ENCODE results near the gene GRM4.

Gene GRM4

GRCh38 chr6:34138191-34138590 is 7.7 kb downstream of the GRM4 start:
- Histone ChIP-seq H3K27me3 (ENCODE audit: control insufficient read depth in 1 of 2, insufficient read depth in 2 of 2, low read length in 2 of 2) (peaks cover 45 to 75% of the 10 kb centered on the region in 2 donors), H3K4me1 (ENCODE audit: insufficient read depth, low read length) (no peaks in the 10 kb centered on the region), H3K9ac (ENCODE audit: low read length) (no peak overlapping the region), H3K36me3 (ENCODE audit: insufficient read depth, low read length) (no peaks in the 10 kb centered on the region), H3K27ac (ENCODE audit: low read depth, low read length) (no peak overlapping the region), H3K9me3 (ENCODE audit: low read length) (no peaks in the 10 kb centered on the region), H3K4me3 (ENCODE audit: low read depth in 1 of 2, low read length in 2 of 2) (no peak overlapping the region)

DNA sequence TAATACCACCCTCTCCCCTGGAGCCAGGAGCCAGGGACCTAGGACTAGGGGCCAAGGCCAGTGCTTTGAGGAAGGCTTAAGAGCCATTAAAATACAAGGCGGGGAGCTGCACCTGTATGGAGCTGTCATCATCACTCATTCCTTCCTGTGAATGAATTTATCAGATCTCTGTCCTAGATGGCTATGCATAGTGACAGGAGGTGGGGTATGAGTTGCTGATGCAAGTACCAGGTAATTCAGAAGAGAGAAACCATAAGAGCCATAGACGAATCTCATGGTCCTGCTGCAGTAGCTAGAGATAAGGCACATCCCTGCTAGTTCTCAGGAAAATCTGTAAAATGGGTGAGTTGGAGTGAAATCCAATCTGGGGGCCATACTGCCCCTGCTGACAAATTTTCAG is 10.3 kb downstream of the GRM4 start:
- no peak overlapping the region for H3K4me3 ChIP-seq (ENCODE audit: low read depth in 1 of 2, low read length in 2 of 2)
- H3K4me1 ChIP-seq (ENCODE audit: insufficient read depth, low read length): no peaks in the 10 kb centered on the region
- H3K9ac ChIP-seq (ENCODE audit: low read length): no peak overlapping the region
- H3K27ac ChIP-seq (ENCODE audit: low read depth, low read length): no peak overlapping the region
- H3K9me3 ChIP-seq (ENCODE audit: low read length): no peaks in the 10 kb centered on the region
- no peaks in the 10 kb centered on the region for H3K36me3 ChIP-seq (ENCODE audit: insufficient read depth, low read length)
- peaks cover 19 to 66% of the 10 kb centered on the region in 2 donors for H3K27me3 ChIP-seq (ENCODE audit: control insufficient read depth in 1 of 2, insufficient read depth in 2 of 2, low read length in 2 of 2)

GRCh38 chr6:34132486-34133185 is 13.3 kb downstream of the GRM4 start:
- Histone ChIP-seq H3K4me1 (ENCODE audit: insufficient read depth, low read length) (no peaks in the 10 kb centered on the region), H3K27ac (ENCODE audit: low read depth, low read length) (no peak overlapping the region), H3K27me3 (ENCODE audit: control insufficient read depth in 1 of 2, insufficient read depth in 2 of 2, low read length in 2 of 2) (peaks cover 6 to 42% of the 10 kb centered on the region in 2 donors), H3K36me3 (ENCODE audit: insufficient read depth, low read length) (no peaks in the 10 kb centered on the region), H3K9ac (ENCODE audit: low read length) (no peak overlapping the region), H3K9me3 (ENCODE audit: low read length) (no peaks in the 10 kb centered on the region), H3K4me3 (ENCODE audit: low read depth in 1 of 2, low read length in 2 of 2) (no peak overlapping the region)

DNA sequence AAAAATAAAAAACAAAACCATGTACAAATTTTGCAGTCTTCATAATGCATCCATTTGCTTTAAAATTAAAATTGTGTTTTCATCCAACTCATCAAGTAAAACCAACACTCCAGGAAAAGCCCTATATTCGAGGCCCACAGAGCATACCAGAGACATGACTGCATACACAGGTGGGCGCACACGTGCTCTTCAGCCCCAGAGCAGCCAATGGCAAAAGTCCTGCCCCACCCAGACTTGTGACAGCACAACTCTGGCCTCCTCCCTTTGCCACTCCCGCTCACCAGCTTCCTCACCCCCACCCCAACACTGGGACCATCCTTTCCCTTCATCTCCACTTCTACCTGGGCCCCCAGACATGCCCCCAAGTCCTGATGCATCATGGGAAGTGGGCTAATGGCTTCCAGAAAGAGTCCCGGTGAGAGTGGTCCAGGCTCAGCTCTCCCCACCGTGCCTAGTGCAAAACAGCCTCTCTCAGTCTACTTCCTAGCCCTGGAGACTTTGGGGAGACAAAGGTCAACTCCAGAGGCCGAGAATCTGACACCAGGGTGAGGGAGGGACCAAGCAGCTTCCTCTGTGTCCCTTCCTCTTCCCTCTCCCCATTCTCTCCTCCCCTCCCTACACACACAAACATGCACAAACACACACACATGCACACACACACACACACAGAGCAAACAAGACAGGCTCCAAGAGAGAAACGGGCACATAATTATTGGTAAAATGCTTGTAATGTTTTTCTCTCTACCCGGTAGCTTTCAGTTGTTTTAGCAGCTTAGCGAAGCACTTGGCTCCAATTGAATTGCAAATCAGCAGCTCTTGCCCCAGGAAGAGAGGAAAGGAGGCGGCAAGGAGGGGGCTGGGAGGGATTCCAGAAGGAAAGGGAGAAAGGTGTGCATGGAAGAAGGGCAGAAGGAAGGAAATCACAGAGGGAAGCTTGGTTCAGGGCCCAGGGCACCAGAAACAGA is 14.3 kb downstream of the GRM4 start:
- H3K27me3 ChIP-seq (ENCODE audit: control insufficient read depth in 1 of 2, insufficient read depth in 2 of 2, low read length in 2 of 2): peaks cover 6 to 34% of the 10 kb centered on the region in 2 donors
- H3K27ac ChIP-seq (ENCODE audit: low read depth, low read length): no peak overlapping the region
- no peaks in the 10 kb centered on the region for H3K36me3 ChIP-seq (ENCODE audit: insufficient read depth, low read length)
- H3K9me3 ChIP-seq (ENCODE audit: low read length): no peaks in the 10 kb centered on the region
- H3K4me3 ChIP-seq (ENCODE audit: low read depth in 1 of 2, low read length in 2 of 2): no peak overlapping the region
- H3K4me1 ChIP-seq (ENCODE audit: insufficient read depth, low read length): no peaks in the 10 kb centered on the region
- no peak overlapping the region for H3K9ac ChIP-seq (ENCODE audit: low read length)

GRCh38 chr6:34130862-34131261 is 15.0 kb downstream of the GRM4 start:
- Histone ChIP-seq H3K9ac (ENCODE audit: low read length) (no peak overlapping the region), H3K4me1 (ENCODE audit: insufficient read depth, low read length) (no peaks in the 10 kb centered on the region), H3K9me3 (ENCODE audit: low read length) (no peaks in the 10 kb centered on the region), H3K4me3 (ENCODE audit: low read depth in 1 of 2, low read length in 2 of 2) (no peak overlapping the region), H3K36me3 (ENCODE audit: insufficient read depth, low read length) (no peaks in the 10 kb centered on the region), H3K27ac (ENCODE audit: low read depth, low read length) (no peak overlapping the region), H3K27me3 (ENCODE audit: control insufficient read depth in 1 of 2, insufficient read depth in 2 of 2, low read length in 2 of 2) (peaks cover 6 to 33% of the 10 kb centered on the region in 2 donors)

- no peak overlapping the region for H3K4me3 ChIP-seq (ENCODE audit: low read depth in 1 of 2, low read length in 2 of 2)
- no peaks in the 10 kb centered on the region for H3K9me3 ChIP-seq (ENCODE audit: low read length)
- no peak overlapping the region for H3K27ac ChIP-seq (ENCODE audit: low read depth, low read length)
- peaks cover 6 to 26% of the 10 kb centered on the region in 2 donors for H3K27me3 ChIP-seq (ENCODE audit: control insufficient read depth in 1 of 2, insufficient read depth in 2 of 2, low read length in 2 of 2)
- no peaks in the 10 kb centered on the region for H3K36me3 ChIP-seq (ENCODE audit: insufficient read depth, low read length)
- H3K9ac ChIP-seq (ENCODE audit: low read length): no peak overlapping the region
- no peaks in the 10 kb centered on the region for H3K4me1 ChIP-seq (ENCODE audit: insufficient read depth, low read length)
These were observed 16.1 kb downstream of the GRM4 start for GRCh38 chr6:34129753-34130152.

DNA sequence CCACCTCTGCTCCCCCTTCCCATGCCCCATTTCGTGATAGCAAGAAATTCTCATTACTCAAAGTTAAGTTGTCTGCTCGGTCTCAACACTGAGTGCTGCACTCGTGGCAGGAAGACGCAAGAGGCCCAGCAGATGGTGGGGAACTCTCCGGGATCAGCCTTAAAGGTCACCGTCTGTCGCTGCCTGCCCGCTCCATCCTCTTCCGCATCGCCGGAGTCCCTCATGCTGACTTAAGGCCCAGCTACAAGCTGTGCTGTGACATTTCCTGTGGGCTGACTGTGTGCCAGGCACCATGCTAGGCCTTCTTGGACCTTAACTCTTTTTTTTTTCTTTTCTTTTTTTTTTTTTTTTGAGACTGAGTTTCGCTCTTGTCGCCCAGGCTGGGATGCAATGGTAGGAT is 17.8 kb downstream of the GRM4 start:
- no peak overlapping the region for H3K4me3 ChIP-seq (ENCODE audit: low read depth in 1 of 2, low read length in 2 of 2)
- H3K4me1 ChIP-seq (ENCODE audit: insufficient read depth, low read length): no peaks in the 10 kb centered on the region
- peaks cover 0 to 19% of the 10 kb centered on the region in 2 donors for H3K27me3 ChIP-seq (ENCODE audit: control insufficient read depth in 1 of 2, insufficient read depth in 2 of 2, low read length in 2 of 2)
- H3K9ac ChIP-seq (ENCODE audit: low read length): no peak overlapping the region
- H3K9me3 ChIP-seq (ENCODE audit: low read length): no peaks in the 10 kb centered on the region
- H3K36me3 ChIP-seq (ENCODE audit: insufficient read depth, low read length): no peaks in the 10 kb centered on the region
- H3K27ac ChIP-seq (ENCODE audit: low read depth, low read length): no peak overlapping the region

- Histone ChIP-seq H3K27ac (ENCODE audit: low read depth, low read length) (no peak overlapping the region), H3K9me3 (ENCODE audit: low read length) (no peaks in the 10 kb centered on the region), H3K4me1 (ENCODE audit: insufficient read depth, low read length) (no peaks in the 10 kb centered on the region), H3K9ac (ENCODE audit: low read length) (no peak overlapping the region), H3K27me3 (ENCODE audit: control insufficient read depth in 1 of 2, insufficient read depth in 2 of 2, low read length in 2 of 2) (peaks cover 0 to 6% of the 10 kb centered on the region in 2 donors), H3K36me3 (ENCODE audit: insufficient read depth, low read length) (no peaks in the 10 kb centered on the region), H3K4me3 (ENCODE audit: low read depth in 1 of 2, low read length in 2 of 2) (no peak overlapping the region)
These were observed 19.5 kb downstream of the GRM4 start for GRCh38 chr6:34126419-34126818.

DNA sequence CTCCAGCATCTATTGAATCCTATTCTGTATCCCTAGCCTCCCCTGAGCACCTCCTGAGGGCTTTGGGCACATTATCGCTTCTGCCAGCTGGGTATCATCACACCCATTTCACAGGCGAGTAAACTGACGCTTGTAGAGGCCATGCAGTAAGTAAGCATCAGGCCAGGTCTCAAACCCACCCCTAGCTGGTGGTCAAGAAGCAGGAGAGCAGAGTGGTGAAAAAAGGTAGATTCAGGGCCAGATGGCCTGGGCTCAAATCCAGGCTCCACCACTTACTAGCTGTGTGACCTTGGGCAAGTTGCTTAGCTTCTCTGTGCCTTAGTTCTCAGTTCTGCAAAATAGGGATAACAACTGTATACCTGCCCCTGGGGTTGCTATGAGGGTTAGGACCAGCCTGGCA is 19.9 kb downstream of the GRM4 start:
- H3K4me3 ChIP-seq (ENCODE audit: low read depth in 1 of 2, low read length in 2 of 2): no peak overlapping the region
- H3K27ac ChIP-seq (ENCODE audit: low read depth, low read length): no peak overlapping the region
- H3K36me3 ChIP-seq (ENCODE audit: insufficient read depth, low read length): no peaks in the 10 kb centered on the region
- H3K9ac ChIP-seq (ENCODE audit: low read length): no peak overlapping the region
- no peaks in the 10 kb centered on the region for H3K9me3 ChIP-seq (ENCODE audit: low read length)
- H3K4me1 ChIP-seq (ENCODE audit: insufficient read depth, low read length): no peaks in the 10 kb centered on the region
- H3K27me3 ChIP-seq (ENCODE audit: control insufficient read depth in 1 of 2, insufficient read depth in 2 of 2, low read length in 2 of 2): peaks cover 0 to 3% of the 10 kb centered on the region in 2 donors

- Histone ChIP-seq H3K27ac (ENCODE audit: low read depth, low read length) (no peak overlapping the region), H3K4me3 (ENCODE audit: low read depth in 1 of 2, low read length in 2 of 2) (no peak overlapping the region), H3K9me3 (ENCODE audit: low read length) (no peaks in the 10 kb centered on the region), H3K9ac (ENCODE audit: low read length) (no peak overlapping the region), H3K36me3 (ENCODE audit: insufficient read depth, low read length) (no peaks in the 10 kb centered on the region), H3K4me1 (ENCODE audit: insufficient read depth, low read length) (no peaks in the 10 kb centered on the region), H3K27me3 (ENCODE audit: control insufficient read depth in 1 of 2, insufficient read depth in 2 of 2, low read length in 2 of 2) (peaks cover 0 to 3% of the 10 kb centered on the region in 2 donors)
These were observed 24.8 kb downstream of the GRM4 start for GRCh38 chr6:34120953-34121675.

- Histone ChIP-seq H3K27ac (ENCODE audit: low read depth, low read length) (no peak overlapping the region), H3K4me1 (ENCODE audit: insufficient read depth, low read length) (no peaks in the 10 kb centered on the region), H3K27me3 (ENCODE audit: control insufficient read depth in 1 of 2, insufficient read depth in 2 of 2, low read length in 2 of 2) (peaks cover 0 to 3% of the 10 kb centered on the region in 2 donors), H3K36me3 (ENCODE audit: insufficient read depth, low read length) (no peaks in the 10 kb centered on the region), H3K9me3 (ENCODE audit: low read length) (no peaks in the 10 kb centered on the region), H3K9ac (ENCODE audit: low read length) (no peak overlapping the region), H3K4me3 (ENCODE audit: low read depth in 1 of 2, low read length in 2 of 2) (no peak overlapping the region)
These were observed 30.0 kb downstream of the GRM4 start for GRCh38 chr6:34115915-34116314.

Data from muscle layer of colon (tissue), 2 donors.